Body of pancreas (tissue), 4 donors: ENCODE measurements around the gene SH3PXD2A. TPM values are rescaled to one million over a fixed set of nuclear protein-coding genes. Genes with fewer than 3 reads are reported as not detected.

Experiments
- ATAC-seq: fragments of 150-250 bp; one replicate; pipeline ENCODE4 v1.9.1; 2016
- DNase-seq, 4 donors: peaks; one replicate each; pipeline ENCODE4 v3.0.0-alpha.2; 2019
- H3K27ac ChIP-seq, 4 donors: fragments of 200-600 bp; sonication (generic); 1 replicate in 3 of 4; 2 replicates in 1 of 4; pipeline versions ENCODE4 v1.5.1 to v1.6.1; 2016 to 2019; ENCODE audit warnings: mild to moderate bottlenecking in 1 of 4, mixed read lengths in 1 of 4, moderate library complexity in 1 of 4
- H3K27me3 ChIP-seq, 2 donors: fragments of 200-600 bp; sonication (generic); one replicate each; pipeline ENCODE4 v1.6.0; 2016; ENCODE audit warnings: mild to moderate bottlenecking in 1 of 2
- H3K36me3 ChIP-seq, 2 donors: fragments of 200-600 bp; sonication (generic); replicated peaks in 1 of 2; 2 replicates each; pipeline ENCODE4 v1.5.1; 2016; ENCODE audit warnings: low read depth in 2 of 2; ENCODE audit not compliant: insufficient read depth in 1 of 2
- H3K4me1 ChIP-seq: fragments of 200-600 bp; sonication (generic); one replicate; pipeline ENCODE4 v1.6.0; 2016
- H3K4me3 ChIP-seq, 2 donors: fragments of 200-600 bp; sonication (generic); 1 replicate in 1 of 2; 2 replicates in 1 of 2; pipeline ENCODE4 v1.5.1; 2016 to 2019
- H3K9me3 ChIP-seq, 3 donors: fragments of 200-600 bp; sonication (generic); 1 replicate in 2 of 3; 2 replicates in 1 of 3; pipeline ENCODE4 v1.5.1; 2016
- POLR2A ChIP-seq, 3 donors: fragments of 450-650 bp; IDR thresholded peaks; one replicate each; pipeline ENCODE4 v1.6.1; 2016; ENCODE audit warnings: antibody characterized with exemption in 3 of 3, mild to moderate bottlenecking in 2 of 3
- WGBS, 2 donors: methylation state at CpG; one replicate each; pipeline ENCODE4 v1.1.5; 2017; 5-methylcytosine and 5-hydroxymethylcytosine counted together
- intact Hi-C: fragments of 100-400 bp; cut with DNase I; formaldehyde crosslinking; loops from one replicate; pipeline ENCODE4 v1.15.1; 2023
- total RNA-seq, 2 donors: library from RNA; depleted of rRNA; stranded (reverse); fragments of >200 nt; gene quantifications; one replicate each; pipeline ENCODE4 v1.1.0, GENCODE V29; 2016
- TF ChIP-seq, protein P1 (sequence below), 7 experiments: fragments of 450-650 bp in 4 of 7; fragments of 200-600 bp in 3 of 7; sonication (generic) in 3 of 7; IDR thresholded peaks; one replicate each; pipeline ENCODE4 v1.5.1; 2016 to 2019; ENCODE audit warnings: antibody characterized with exemption in 7 of 7

The SH3PXD2A gene
- total RNA-seq, 2 donors from 2014 or later: 7.3 to 9.9 TPM

GRCh38 chr10:103714232-103714891, 141.0 kb downstream of the SH3PXD2A start:
- 66 to 74% methylated on average over 6 to 7 of the region's 7 CpGs for WGBS, 2 donors
- H3K27me3 ChIP-seq: no peaks in the 10 kb centered on the region
- H3K27ac ChIP-seq: no peak overlapping the region
- peaks cover 27% of the 10 kb centered on the region for H3K4me1 ChIP-seq
- no peak for ATAC-seq
- no peak overlapping the region for H3K4me3 ChIP-seq
- intact Hi-C loops: loop anchor here (5.0 kb wide), 1 partner anchor 143 kb away; the partner anchor contains the start of gene SH3PXD2A
- no peaks in the 10 kb centered on the region for H3K9me3 ChIP-seq
- no peak for DNase-seq
- no peaks in the 10 kb centered on the region for H3K36me3 ChIP-seq
- TF ChIP-seq, protein P1, sequence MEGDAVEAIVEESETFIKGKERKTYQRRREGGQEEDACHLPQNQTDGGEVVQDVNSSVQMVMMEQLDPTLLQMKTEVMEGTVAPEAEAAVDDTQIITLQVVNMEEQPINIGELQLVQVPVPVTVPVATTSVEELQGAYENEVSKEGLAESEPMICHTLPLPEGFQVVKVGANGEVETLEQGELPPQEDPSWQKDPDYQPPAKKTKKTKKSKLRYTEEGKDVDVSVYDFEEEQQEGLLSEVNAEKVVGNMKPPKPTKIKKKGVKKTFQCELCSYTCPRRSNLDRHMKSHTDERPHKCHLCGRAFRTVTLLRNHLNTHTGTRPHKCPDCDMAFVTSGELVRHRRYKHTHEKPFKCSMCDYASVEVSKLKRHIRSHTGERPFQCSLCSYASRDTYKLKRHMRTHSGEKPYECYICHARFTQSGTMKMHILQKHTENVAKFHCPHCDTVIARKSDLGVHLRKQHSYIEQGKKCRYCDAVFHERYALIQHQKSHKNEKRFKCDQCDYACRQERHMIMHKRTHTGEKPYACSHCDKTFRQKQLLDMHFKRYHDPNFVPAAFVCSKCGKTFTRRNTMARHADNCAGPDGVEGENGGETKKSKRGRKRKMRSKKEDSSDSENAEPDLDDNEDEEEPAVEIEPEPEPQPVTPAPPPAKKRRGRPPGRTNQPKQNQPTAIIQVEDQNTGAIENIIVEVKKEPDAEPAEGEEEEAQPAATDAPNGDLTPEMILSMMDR (IDR thresholded peaks at IDR 0.05): no peak
- no peak for TF ChIP-seq POLR2A (IDR thresholded peaks at IDR 0.05)

GRCh38 chr10:103713676-103714075, 141.7 kb downstream of the SH3PXD2A start:
- TF ChIP-seq, protein P1 (IDR thresholded peaks at IDR 0.05): no peak
- TF ChIP-seq POLR2A (IDR thresholded peaks at IDR 0.05): no peak
- Histone ChIP-seq H3K27ac (no peak overlapping the region), H3K27me3 (no peaks in the 10 kb centered on the region), H3K9me3 (no peaks in the 10 kb centered on the region), H3K4me3 (no peak overlapping the region), H3K36me3 (no peaks in the 10 kb centered on the region), H3K4me1 (peaks cover 27% of the 10 kb centered on the region)
- 66 to 76% methylated on average over 4 of the region's 4 CpGs for WGBS, 2 donors
- DNase-seq (no peak), ATAC-seq (no peak)
- intact Hi-C loops: loop anchor here (5.0 kb wide), 1 partner anchor 144 kb away; the partner anchor contains the start of gene SH3PXD2A

GRCh38 chr10:103712898-103713498, 142.4 kb downstream of the SH3PXD2A start:
- TF ChIP-seq, protein P1 (IDR thresholded peaks at IDR 0.05): peak; percentile 68 to 95 (median 91)
- TF ChIP-seq POLR2A (IDR thresholded peaks at IDR 0.05): no peak
- H3K4me1 ChIP-seq: peaks cover 27% of the 10 kb centered on the region
- WGBS, 2 donors: 9 to 13% methylated on average over 6 to 8 of the region's 8 CpGs
- H3K9me3 ChIP-seq: no peaks in the 10 kb centered on the region
- DNase-seq (peak; percentile 85 to 92 (median 86)), ATAC-seq (peak; percentile 65)
- no peak overlapping the region for H3K4me3 ChIP-seq
- intact Hi-C loops: loop anchor here (5.0 kb wide), 1 partner anchor 144 kb away; the partner anchor contains the start of gene SH3PXD2A
- no peaks in the 10 kb centered on the region for H3K36me3 ChIP-seq
- no peak overlapping the region for H3K27ac ChIP-seq
- H3K27me3 ChIP-seq: no peaks in the 10 kb centered on the region

GRCh38 chr10:103712146-103712545, 143.2 kb downstream of the SH3PXD2A start:
- WGBS, 2 donors: 48 to 49% methylated on average over 4 to 5 of the region's 5 CpGs
- H3K27ac ChIP-seq: no peak overlapping the region
- H3K9me3 ChIP-seq: no peaks in the 10 kb centered on the region
- peaks cover 20% of the 10 kb centered on the region for H3K4me1 ChIP-seq
- H3K27me3 ChIP-seq: no peaks in the 10 kb centered on the region
- H3K4me3 ChIP-seq: no peak overlapping the region
- intact Hi-C loops: loop anchor here (5.0 kb wide), 1 partner anchor 145 kb away; the partner anchor contains the start of gene SH3PXD2A
- H3K36me3 ChIP-seq: no peaks in the 10 kb centered on the region
- DNase-seq: no peak
- TF ChIP-seq, protein P1 (IDR thresholded peaks at IDR 0.05): no peak
- TF ChIP-seq POLR2A (IDR thresholded peaks at IDR 0.05): no peak
- no peak for ATAC-seq
